CD4-positive, alpha-beta T cell treated with Interleukin-1 beta for 1 hour (primary cell): ENCODE results near the gene PORCN.

Experiments
- DNase-seq, 2 donors: peaks; one replicate each; pipeline ENCODE4 v3.0.0-alpha.2; 2020 to 2022

The PORCN gene

GRCh38 chrX:48477960-48478755 lies 30.6 kb upstream of the PORCN start:
- DNase-seq: no peak

GRCh38 chrX:48478806-48479205 lies 30.0 kb upstream of the PORCN start:
- no peak for DNase-seq

- no peak for DNase-seq
Observed at GRCh38 chrX:48480142-48480541, 28.6 kb upstream of the PORCN start.

GRCh38 chrX:48480583-48480982 lies 28.2 kb upstream of the PORCN start:
- no peak for DNase-seq

DNA sequence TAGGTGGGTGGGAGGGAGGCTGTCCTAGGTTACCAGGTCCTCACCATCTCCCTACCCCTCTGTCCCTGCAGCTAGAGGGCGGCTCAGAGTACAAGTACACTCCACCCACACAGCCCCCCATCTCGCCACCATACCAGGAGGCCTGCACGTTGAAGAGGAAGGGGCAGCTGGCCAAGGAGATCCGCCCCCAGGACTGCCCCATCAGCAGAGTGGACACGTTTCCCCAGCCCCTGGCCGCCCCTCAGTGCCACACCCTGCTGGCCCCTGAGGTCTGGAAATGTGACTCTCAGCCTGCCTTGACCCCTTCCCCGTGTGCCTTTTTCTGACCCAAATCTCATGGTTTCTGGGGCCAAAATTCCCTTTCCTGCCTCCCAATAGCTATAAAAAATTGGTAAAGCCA lies 26.3 kb upstream of the PORCN start:
- DNase-seq: no peak

DNA sequence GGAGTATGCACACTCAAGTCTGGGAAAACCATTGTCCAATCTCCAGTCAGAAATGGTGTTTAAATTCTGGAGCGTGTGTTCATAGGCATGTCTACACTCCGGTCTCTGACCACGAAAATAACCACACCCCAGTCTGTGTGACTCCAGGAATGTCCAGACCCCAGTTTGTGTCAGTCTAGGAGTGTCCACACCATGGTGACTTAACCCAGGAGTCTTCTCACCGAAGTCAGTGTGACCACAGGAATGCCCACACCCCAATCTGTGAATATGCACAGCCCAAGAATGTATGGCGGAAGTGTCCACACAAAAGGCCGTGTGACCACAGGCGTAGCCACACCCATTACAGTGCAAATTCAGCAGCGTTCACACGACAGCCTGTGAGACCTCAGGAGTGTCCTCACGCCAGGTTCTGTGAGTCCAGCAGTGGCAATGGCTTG lies 21.4 kb upstream of the PORCN start:
- peak in 1 of 2 donors; percentile 50 for DNase-seq

- no peak for DNase-seq
Observed at GRCh38 chrX:48488034-48488433, 20.8 kb upstream of the PORCN start.

DNA sequence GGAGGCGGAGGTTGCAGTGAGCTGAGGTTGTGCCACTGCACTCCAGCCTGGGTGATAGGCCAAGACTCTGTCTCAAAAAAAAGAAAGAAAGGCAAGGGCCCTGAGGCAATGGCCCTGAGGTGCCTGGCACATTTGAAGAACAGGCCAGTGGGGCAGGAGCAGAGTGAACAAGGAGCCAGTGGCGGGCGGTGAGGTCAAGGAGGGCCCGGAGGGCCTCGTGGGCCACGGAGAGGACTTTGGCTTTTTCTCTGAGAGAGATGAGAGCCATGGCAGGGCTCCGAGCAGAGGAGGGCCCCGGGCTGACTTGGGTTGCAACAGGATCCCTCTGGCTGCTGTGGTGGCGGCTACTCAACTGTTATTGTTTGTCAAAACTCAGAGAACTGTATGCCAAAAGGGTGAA lies 19.5 kb upstream of the PORCN start:
- DNase-seq: no peak

DNA sequence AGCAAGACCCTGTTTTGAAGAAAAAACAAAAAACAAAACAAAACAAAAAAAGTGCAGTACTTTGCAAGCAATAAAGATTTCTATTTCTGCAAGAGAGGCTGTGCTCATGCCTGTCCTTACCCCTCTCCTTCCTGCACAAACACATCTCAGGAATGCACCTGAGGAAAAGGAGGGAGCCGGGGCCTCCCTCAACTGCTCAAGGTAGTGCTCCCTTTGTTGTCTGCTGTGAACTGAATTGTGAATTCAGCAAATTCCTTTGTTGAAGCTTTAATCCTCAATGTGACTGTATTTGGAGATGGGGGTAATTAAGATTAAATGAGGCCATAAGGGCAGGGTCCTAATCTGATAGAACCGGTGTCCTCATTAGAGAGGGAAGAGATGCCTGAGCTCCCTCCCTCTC lies 18.9 kb upstream of the PORCN start:
- DNase-seq: no peak

DNA sequence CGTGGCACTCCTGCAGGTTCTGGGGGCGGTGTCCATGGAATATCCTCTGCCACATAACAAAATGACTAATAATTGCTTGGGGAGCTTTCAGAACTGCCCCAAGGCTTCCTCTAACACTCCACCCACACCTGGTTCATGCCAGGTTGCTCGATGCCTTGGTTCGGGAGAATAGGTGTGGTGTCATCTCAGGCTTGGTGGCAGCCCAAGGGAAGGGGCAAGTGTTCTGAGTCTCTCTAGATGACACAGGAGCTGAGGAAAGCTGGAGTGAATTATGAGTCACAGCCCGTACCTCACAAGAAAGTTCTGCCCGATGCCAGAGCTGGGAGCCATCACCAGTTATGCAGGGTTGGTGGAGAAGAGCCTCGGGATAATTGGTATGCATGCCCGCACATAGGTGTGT lies 18.1 kb upstream of the PORCN start:
- DNase-seq: no peak

DNA sequence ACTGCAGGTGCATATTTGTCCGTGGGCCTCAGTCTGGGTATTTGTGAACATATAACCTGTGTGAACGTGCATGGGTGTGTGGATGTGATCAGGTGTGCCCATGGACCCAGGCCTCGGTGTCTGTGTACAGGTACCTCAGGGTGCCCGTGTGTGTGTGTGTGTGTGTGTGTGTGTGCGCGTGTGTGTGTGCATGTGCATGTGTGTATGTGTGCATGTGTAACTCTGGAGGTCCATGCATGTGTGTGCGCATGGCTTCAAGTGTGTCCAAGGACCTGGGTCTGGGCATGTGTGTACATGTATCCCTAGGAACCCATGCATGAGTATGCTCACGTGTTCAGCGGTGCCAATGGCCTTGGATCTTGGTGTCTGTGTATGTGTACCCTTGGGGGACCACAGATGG lies 17.0 kb upstream of the PORCN start:
- DNase-seq: no peak

- DNase-seq: no peak
Observed at GRCh38 chrX:48492293-48492910, 16.4 kb upstream of the PORCN start.

DNA sequence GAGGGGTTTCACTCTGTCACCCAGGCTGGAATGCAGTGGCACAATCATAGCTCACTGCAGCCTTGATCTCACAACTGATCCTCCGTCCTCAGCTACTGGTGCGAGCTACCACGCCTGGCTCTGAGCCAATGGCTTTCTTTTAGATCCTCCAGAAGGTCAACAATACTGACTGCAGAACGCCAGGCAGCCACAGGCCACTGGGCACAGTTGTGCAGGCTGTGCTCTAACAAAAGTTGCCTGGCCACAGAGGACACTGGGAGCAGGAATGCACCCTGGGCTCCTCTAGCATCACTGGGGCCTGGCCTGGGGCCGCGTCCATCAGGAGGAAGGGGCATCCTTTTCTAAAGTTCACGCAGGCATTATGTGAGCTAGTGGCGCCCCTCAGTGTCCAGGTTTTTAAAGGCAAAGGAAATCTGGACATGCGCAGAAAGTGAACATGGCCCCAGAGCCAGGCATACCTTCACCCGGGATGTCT lies 14.9 kb upstream of the PORCN start:
- no peak for DNase-seq

- no peak for DNase-seq
Observed at GRCh38 chrX:48496660-48497059, 12.1 kb upstream of the PORCN start.

- DNase-seq: no peak
Observed at GRCh38 chrX:48497871-48498270, 10.9 kb upstream of the PORCN start.

- DNase-seq: no peak
Observed at GRCh38 chrX:48498374-48498809, 10.4 kb upstream of the PORCN start.

GRCh38 chrX:48504261-48504660 lies 4.5 kb upstream of the PORCN start:
- no peak for DNase-seq

GRCh38 chrX:48505481-48505880 lies 3.3 kb upstream of the PORCN start:
- no peak for DNase-seq

DNA sequence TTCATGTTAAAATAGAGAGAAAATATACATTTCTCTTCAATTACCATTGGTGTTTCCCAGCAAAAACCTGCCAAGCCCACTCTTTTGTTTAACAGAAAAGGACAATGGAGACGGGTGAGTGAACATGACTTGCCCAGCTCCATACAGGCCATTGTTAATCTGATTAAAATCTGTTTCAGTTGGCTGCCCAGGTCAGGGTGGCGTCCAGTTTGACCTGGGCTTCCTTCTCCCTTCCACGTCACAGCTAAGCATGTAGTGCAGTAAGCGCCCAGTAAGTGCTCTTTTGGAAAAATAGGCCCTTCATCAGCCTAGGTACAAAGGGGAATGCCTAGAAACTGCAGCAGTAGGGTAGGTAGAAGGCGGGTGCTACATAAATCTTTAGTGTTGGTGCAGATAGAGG lies 1.5 kb upstream of the PORCN start:
- DNase-seq: no peak

GRCh38 chrX:48509245-48509590 lies 426 bp downstream of the PORCN start:
- DNase-seq: peak in 1 of 2 donors; percentile 27

DNA sequence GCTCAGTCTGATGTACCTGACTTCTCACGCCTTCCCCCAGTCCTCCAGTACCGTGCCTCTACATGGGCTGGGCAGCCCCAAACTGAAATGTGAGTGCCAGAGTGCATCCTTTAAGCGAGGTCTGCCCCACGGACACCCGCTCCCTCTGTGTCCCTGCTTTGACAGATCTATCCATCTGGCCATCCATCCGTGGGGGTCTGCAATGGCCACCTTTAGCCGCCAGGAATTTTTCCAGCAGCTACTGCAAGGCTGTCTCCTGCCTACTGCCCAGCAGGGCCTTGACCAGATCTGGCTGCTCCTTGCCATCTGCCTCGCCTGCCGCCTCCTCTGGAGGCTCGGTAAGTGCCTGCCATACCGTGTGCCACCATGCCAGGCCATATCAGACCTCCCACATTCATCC lies 827 bp downstream of the PORCN start:
- DNase-seq: no peak

GRCh38 chrX:48511560-48511959 lies 2.8 kb downstream of the PORCN start:
- no peak for DNase-seq

GRCh38 chrX:48512371-48512935 lies 3.7 kb downstream of the PORCN start:
- DNase-seq: no peak

DNA sequence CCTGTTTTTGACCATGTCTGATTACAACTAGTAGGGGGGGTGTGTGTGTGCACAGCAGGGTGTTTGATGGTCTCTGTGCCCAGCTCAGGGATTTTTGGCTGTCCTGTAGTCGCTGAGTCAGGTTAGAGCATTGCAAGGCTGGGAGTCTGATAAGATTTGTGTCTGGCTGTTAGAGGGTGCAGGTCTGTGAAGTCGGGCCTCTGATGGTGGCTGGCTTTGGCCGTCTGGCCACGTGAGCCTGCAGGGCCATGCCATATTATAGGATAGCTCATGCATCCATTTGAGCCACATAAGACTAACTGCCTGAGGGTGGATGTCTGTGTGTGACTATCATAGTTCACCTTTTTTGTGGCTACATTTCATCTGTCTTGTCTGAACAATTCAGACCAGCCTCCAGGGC lies 4.9 kb downstream of the PORCN start:
- no peak for DNase-seq
